ENCODE measurements around the gene RTP2.
"Not testable (repeated sequence)": the region's sequence is repeated elsewhere in the genome, so short reads cannot be mapped to it uniquely, and the experiment has no call there.

Gene RTP2

DNA sequence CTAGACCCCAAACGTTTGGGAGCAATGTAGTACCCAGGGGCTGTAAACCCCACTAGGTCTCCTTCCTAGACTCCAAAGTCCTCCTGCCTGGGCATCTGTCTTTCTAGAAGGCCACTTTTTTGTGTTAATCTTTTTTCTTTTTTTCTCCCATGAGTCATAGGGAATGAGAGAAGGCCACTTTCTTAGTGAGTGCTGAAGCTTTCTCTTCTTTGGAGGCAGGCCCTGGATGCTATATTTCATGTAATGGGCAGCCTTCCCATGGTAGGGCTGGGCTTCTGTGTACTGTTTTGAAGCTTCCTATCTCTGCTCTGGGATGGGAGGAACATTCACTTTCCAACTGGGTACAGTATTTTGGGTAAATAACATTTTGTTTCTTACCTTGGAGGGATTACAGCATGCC lies 15.2 kb upstream of the RTP2 start:
- no peak for DNase-seq

DNA sequence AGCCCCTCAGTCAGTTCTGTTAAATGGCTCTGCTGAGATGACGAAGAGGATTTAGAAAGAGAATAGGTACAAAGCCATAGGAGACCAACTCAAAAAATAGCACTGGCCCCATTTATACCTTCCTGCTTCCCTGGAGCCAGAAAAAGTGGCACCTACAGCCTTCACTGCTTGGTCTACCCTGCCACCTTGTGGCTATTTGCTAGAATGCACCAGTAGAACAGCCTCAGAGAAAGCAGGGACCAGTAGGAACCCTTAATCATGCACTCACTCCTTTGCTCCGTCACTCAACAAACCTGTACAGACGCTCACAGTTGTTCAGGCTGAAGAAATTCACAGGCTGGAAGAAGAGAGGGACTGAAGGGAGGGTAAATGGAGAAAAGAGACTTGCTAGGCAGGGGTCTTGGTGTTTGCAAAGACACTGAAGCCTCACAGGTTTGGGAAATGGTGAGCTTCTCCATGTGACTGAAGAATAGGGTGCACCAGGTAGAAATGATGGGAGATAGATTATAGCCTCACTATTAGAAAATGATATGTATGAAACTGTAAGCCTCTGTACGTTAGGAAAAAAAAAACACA lies 12.1 kb upstream of the RTP2 start:
- DNase-seq = peak in 49 of 56 donors; percentile 4 to 89 (median 41)

DNA sequence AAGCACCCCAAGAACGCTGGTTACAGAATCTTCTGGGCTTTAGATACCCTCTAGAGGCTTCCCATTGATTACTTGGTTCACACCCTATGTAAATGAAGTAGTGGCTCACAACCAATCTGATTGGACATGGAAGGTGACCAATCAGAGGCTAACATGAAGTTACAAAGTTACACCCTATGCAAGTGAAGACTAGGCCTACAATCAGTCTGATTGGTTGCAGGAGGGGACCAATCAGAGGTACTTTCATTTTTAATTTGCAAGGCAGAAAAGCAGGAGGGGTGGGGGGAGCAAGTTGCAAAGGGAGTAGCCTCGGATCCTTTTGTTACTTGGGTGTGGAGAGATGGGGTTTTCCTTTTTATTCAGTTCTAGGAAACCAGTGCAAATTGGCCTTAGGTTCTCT lies 11.1 kb upstream of the RTP2 start:
- no peak for DNase-seq

DNA sequence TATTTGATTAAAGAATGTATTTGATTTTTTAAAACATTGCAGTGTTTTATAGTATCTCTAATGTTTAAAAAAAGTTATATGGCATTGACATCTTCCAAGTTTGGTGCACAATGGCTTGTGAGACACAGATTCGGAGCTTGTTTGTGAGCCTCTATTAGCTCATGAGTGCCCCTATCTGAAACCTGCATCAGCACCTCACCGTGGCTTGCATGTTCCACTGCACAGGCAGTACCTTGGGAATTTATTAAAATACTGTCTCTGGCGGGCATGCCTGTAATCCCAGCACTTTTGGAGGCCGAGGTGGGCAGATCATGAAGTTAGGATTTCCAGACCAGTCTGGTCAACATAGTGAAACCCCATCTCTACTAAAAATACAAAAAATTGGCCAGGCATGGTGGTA lies 6.8 kb upstream of the RTP2 start:
- DNase-seq = no peak

DNA sequence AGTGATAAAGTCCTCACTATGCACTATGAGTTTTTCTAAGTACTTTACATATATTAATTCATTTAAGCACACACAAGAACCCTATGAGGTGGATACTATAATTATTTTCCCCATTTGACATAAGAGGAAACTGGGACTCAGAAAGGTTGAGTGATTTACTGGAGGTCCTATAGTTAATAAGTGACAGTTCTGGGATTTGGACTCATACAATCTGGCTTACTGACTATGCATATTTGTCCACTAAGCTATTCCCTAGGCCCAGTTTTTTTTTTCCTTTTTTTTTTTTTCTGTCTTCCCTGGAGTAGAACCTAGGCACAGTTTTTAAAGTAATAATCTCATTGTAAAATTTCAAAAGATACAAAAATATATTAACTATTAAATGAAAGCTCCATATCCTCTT lies 6.3 kb upstream of the RTP2 start:
- no peak for DNase-seq

DNA sequence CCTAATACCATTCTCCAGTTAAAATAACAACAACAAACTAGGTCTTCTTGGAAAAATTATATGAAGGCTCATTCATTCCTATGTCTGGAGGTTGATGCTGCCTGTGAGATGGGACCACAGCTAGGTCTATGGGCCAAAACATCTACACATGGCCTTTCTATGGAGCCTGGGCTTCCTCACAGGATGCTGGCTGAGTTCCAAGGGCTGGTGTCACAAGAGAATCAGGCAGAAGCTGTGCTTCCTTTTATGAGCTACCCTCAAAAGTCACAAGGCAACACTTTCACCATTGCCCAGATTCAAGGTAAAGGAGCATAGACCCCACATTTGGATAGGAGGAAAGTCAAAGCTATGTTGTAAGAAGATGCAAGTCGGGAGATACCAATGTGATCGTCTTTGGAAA lies 4.6 kb upstream of the RTP2 start:
- peak in 3 of 56 donors; percentile 6 to 25 (median 6) for DNase-seq

DNA sequence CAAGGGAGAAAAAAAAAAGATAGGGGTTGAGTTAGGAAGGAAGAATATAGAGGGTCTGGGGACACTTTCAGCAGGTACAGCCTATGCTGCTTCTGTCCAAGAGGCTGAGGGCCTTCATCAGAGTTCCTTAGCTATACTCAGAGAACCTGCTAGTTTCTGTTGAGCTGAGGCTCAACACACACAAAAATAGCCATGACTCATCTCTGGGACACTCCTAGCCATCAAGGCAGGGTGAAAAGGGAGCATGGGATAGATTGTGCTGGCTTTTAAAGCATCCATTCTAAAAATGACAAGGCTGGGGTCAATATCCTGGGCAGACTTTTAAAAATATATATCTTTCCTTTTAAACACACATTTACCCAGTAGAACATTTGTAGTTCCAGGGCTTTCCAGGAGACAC lies 2.8 kb upstream of the RTP2 start:
- no peak for DNase-seq

DNA sequence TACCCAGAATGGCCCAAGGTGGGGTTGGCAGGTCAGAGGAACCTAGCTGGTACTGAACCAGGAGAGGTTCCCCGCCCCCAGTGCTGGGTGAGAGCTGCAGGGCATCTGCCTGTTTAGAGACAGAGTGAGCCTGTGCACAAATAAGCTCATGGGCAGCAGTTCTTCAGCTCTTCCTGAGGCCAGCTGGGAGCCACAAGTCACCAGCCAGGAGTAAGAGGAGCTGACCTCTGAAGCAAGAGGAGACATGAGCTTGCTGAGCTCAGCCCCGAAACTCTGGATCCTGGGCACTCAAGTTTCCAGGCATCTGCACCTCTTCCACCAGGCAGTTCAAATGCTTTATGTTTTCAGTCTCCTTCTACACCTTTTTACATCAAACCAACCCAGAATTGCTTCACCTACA lies 2.1 kb downstream of the RTP2 start:
- no peak for DNase-seq

DNA sequence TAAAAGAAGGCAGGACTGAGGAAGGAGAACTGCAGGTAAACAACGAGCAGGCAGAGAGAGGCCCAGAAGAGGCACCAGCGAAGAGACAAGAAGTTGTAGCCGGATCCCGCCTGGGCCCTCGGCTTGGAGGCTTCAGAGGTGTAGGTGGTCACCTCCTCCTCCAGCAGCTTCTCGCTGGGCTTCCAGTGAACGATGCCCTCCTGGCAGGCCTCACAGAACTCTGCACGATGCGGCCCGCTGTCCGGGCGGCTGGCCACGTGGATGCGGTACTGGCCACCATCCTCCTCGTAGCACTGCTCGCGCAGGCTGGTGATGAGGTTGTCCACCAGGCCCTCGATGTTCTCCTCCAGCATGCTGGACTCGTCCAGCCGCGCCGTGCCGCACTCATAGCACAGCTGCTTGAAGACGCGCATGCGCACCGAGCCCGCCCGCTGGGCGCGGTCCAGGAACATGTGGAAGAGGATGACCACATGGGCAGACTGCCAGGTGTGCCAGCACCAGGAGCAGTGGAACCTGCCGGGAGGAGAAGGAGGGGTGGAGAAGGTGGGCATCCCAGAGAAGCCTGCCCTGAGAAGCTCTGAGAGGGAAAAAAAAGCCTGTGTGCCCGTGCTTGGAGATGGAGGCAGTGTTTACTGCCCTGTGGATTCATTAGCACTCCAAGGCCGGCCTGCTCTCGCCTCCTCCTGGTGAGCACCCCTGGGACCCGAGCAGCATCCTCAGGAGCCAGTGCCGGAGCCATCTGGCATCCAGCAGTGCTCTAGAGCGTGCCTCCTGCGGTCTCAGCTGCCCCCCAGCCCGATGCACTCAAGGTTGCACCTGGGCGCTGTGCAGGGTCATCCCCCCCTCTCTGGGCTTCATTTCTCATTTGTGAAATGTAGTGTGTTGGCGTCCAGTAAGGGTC lies 3.6 kb downstream of the RTP2 start:
- DNase-seq = no peak

DNA sequence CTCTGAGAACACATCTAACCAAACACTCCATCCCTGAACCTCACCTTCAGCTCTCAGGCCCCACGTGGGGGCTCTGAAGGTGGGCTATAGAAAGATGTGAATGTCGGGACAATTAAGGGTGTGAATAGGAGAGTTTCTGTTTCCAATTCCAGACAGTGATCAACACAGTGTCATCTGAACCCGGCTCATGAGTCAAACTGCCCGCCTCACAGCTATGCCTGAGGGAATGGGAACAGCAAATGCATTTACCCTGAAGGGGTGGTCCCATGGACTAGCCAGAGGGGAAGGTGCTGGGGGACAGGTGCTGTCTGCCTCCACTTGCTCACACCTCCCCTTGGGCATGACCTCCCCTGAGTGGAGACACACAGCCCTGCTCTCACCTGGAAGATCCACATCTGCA lies 6.3 kb downstream of the RTP2 start:
- DNase-seq = no peak

DNA sequence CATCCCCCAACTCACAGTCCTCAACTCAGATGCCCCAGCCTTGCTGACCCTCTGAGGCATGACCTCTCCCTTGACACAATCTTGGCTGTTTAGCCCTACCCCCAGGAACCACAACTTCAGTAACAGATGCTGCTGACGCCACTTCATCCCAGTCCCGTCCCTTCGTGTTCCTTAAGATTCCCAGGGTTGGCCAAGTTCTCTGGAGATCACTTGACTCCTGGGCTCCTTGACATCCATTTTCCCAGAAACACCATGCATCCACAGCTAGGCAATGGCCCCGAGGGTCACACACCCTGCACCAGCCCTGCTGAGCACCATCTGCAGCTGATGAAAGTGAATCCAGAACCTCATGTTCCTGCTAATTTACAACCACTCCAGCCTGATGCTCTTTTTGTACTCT lies 6.9 kb downstream of the RTP2 start:
- DNase-seq = no peak

DNA sequence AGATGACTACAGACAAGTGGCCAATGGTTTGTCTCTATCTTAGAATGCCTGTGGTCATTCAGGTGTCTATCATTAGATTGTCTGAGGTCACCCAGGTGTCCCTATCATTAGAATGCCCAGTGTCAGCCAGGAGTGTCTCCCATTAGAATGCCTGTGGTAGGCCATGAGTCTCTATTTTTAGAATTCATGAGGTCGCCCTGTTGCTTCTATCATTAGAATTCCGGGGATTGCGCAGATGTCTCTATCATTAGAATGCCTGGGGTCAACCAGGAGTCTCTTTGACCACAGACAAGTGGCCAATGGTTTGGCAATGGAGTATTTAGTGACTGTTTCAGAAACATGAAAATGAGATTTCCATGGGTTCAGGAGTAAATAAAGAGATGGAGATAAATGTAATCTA lies 7.6 kb downstream of the RTP2 start:
- no peak for DNase-seq

DNA sequence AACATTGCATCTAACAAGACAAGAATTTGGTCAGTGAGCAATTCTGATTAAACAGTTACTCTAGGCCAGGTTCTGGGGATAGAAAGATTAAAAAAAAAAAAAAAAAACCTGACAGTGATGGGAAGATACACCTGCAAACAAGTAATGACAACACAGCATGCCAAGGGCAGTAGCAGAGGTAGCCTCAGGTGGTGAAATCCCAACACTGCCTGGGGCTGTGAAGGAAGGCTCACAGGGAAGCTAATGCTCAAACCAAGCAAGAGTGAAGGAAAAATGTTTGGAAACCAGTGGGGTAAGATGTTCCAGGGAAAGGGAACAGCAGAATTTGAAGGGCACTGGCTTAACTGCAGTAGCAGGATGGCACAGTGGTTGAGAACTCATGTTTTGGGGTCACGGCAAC lies 8.9 kb downstream of the RTP2 start:
- no peak for DNase-seq

DNA sequence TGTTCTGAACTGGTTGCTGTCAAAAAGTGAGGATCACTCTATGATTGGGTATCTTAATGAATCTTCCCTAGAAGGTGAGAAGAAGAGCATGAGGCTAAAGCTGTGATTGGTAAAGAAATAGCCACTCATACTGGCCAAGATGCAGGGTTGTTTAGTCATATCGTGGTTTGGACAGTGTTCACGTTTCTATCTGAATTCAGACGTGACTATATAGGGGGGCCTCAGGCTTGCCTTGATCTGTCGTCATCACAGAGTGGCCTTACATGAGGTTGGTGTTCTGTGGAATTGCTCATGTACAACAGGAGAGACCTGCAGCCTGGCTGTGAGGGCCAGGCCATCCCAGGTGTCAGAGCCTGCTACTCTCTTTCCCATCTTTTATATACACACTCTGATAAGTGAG lies 12.4 kb downstream of the RTP2 start:
- no peak for DNase-seq

DNA sequence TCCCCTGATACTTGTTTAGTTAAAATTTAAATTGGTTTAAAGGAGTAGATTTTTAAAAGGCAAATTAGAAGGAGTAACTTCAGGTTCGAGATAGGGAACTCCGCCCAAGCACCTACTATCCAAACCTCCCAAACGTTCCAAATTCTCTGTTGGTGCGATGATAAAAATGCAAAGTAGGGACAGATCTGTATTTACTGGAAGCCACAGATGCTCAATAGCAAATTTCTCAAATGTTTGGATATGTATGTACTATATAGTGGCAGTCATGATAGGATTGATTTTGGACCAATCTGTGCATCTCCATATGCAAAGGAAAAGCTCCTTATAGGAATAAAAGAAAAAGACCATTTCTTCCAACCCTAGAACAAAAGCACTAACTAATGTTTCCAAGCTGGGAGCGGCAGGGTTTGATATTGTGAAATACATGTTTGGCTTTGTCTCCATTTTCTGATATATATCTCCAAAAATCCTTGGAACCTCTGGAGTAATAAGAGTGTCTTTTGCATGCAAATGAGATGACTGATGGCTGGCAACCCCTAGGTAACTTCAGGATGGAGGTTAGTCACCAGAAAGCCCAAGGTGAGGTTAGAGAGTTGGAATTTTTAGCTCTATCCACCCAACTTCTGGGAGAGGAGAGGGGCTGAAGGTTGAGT lies 15.6 kb downstream of the RTP2 start:
- no peak for DNase-seq

DNA sequence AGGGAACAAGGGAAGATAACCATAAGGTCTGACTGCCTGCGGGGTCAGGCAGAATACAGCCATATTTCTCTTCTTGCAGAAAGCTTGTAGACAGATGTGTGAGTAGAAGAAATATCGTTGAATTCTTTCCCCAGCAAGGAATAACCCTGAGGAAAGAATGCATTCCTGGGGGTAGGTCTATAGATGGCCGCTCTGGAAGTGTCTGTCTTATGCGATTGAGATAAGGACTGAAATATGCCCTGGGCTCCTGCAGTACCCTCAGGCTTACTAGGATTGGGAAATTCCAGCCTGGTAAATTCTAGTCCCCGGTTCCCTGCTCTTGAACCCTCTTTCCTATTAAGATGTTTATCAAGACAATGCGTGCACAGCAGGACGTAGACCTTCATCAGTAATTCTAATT lies 16.4 kb downstream of the RTP2 start:
- no peak for DNase-seq

DNA sequence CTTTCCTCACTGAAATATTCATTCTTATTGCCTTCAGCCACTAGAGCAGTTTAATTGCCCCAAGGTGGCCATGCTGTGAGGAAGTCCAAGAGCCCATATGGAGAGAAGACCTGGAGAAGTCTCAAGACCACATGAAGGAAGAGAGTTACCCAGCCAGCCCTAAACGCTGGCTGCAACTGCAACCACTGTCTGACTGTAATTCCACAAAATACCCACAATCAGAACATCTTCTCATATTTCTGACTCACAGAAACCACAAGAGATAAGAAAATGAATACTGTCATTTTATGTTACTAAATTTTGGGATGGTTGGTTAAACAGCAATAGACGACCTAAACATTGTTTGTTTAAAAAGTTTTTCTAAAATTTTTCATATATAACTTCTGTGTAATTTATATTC lies 17.5 kb downstream of the RTP2 start:
- DNase-seq = no peak

DNA sequence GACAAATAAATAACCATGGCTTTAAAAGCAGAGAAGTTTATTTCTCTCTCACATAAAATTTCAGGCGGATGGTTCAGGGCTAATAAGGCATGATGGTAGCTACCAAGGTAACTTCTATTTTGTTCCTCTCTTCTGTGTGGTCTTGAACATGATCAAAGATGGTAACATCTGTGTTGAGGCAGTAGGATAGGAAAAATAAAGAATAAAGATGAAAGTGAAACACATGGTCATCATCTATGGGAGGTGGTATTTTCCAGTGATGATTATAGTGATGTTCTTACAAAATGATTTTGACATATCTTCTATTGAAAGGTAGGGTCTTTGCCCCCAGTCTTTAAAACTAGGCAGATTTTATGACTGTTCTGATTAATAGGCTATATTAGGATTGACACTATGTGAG lies 17.9 kb downstream of the RTP2 start:
- DNase-seq = no peak

DNA sequence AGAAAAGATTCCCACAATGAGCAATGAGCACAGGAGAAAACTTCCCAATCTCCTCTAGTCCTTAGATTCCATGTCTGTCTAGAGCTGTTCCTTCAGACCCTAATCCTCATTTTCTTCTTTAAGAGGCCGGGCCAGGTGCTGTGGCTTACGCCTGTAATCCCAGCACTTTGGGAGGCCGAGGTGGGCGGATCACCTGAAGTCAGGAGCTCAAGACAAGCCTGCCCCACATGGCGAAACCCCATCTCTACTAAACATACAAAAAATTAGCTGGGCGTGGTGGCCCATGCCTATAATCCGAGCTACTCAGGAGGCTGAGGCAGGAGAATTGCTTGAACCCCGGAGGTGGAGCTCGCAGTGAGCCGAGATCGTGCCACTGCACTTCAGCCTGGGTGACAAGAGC lies 20.6 kb downstream of the RTP2 start:
- not testable (repeated sequence) for DNase-seq

DNA sequence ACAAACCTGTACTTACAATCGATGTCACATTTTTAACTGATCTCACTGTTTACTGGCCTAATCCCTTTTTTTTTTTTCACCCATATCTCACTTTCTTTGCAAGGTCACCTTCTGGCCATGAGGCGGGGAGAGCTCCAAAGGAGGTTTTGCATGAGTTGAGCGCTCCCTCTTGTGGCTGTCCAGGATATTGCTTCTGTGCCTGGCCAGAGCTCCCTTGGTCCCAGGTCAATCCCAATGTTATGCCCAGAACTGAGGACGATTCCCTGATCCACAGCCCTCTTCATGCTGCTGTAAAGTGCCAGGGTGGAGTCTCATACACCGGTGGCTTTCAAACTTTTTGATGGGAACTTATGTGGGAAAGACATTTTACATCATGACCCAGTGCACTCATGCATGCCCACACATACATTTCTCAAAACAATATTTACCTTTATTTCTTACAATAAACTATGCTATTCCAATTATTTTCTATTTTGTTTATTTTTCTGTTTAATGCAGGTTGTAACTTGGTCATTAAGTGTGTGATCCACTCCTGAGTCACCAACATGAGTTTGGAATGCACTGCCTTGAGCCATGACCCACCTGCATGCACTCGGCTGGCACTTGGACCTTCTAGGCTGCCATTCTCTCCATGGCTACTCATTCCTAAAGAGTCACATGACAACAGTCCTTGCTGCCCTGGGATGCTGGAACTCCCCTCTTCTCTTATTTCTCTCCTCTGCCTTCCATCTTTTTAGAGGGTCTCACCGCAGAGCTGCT lies 22.5 kb downstream of the RTP2 start:
- DNase-seq = peak in 52 of 56 donors; percentile 4 to 82 (median 40)

DNA sequence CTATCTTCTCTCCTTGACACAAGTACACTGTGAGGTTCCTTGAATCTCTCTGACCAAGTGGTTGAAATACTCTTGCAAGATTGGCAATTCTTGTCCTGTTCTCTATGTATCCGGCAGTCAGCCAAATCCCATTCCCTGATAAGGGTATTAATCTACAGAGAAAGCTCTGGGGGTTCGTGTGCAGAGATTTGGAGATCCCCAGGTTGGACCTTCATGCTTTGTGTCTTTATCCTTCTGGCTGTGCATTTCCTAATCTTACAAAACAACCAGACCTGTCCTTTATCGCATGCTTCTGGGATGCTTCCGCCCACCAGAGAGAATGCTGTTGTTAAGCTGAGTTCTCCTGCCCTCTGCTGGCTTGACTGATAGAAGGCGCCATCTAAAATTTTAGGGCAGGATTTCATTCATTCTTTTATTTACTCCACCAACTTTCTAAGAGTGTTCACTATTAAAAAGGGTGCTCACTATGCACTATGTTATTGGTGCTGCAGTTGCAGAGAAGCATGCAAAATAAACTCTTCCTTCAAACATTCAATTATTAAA lies 23.6 kb downstream of the RTP2 start:
- peak in 28 of 56 donors; percentile 2 to 67 (median 13) for DNase-seq

DNA sequence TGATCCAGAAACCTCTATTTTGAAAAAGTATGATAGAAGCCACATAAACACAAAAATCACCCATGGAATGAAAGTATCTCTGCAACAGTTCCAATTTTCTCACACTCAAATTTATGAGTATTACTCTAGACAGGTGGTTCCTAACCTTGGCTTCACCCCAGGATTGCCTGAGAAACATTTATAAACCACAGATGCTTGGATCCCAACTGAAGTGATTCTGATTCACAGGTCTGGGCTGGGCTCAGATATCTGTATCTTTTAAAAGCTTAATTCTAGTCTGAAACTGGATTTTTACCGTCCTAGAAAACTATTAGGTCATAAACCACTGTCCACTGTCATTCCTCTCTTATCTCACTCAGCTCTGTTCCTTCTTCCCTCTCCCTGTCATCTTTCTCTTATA lies 24.8 kb downstream of the RTP2 start:
- no peak for DNase-seq

Data from amygdala (tissue), 56 donors.